ENCODE results near the gene MPHOSPH10.
"Not testable (repeated sequence)": the region's sequence is repeated elsewhere in the genome, so short reads cannot be mapped to it uniquely, and the experiment has no call there.

MPHOSPH10 gene, protein sequence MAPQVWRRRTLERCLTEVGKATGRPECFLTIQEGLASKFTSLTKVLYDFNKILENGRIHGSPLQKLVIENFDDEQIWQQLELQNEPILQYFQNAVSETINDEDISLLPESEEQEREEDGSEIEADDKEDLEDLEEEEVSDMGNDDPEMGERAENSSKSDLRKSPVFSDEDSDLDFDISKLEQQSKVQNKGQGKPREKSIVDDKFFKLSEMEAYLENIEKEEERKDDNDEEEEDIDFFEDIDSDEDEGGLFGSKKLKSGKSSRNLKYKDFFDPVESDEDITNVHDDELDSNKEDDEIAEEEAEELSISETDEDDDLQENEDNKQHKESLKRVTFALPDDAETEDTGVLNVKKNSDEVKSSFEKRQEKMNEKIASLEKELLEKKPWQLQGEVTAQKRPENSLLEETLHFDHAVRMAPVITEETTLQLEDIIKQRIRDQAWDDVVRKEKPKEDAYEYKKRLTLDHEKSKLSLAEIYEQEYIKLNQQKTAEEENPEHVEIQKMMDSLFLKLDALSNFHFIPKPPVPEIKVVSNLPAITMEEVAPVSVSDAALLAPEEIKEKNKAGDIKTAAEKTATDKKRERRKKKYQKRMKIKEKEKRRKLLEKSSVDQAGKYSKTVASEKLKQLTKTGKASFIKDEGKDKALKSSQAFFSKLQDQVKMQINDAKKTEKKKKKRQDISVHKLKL

DNA sequence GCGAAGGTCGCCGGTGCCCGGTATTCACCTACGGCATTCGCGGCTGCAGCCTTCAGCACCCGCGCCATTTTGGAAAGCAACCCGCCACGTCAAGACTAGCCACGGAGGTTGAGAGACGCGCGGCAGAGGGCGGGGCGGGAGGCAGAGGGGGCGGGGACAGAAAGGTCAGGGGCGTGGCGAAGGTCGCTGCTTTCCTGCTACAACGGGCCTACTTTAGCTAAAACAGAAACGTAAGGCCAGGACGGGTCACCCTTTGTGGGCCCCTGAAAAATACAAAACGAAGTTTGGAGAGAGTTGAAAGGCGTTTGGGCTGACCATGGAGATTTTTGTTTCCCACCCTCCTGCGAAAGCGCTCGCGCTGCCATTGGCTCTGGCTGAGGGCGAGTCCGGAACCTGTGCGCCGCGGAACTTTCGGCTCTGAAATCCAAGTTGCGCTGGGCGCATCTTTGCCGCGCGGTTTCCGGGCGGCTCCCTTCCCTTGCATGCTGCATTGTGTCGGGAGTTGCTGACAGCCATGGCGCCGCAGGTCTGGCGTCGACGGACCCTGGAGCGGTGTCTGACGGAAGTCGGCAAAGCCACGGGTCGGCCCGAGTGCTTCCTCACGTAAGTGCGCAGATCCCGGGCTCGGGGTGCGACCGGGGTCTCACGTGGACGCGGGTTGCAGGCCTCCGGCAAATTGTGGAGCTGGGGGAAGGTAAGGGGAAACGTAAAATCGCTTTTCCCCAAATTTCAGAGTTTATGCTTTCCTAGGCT is at the start of gene MPHOSPH10, which contains the start of gene MCEE:
TSS of gene MPHOSPH10 (plus strand) at position 483 of the 753 bp plus-strand sequence. CDS start at position 515, 32 bp downstream.
TSS of gene MCEE (minus strand) at position 78 of the 753 bp plus-strand sequence. CDS start at position 68, 10 bp downstream.
- DNase-seq (ENCODE audit: low spot score): peak; percentile 95

DNA sequence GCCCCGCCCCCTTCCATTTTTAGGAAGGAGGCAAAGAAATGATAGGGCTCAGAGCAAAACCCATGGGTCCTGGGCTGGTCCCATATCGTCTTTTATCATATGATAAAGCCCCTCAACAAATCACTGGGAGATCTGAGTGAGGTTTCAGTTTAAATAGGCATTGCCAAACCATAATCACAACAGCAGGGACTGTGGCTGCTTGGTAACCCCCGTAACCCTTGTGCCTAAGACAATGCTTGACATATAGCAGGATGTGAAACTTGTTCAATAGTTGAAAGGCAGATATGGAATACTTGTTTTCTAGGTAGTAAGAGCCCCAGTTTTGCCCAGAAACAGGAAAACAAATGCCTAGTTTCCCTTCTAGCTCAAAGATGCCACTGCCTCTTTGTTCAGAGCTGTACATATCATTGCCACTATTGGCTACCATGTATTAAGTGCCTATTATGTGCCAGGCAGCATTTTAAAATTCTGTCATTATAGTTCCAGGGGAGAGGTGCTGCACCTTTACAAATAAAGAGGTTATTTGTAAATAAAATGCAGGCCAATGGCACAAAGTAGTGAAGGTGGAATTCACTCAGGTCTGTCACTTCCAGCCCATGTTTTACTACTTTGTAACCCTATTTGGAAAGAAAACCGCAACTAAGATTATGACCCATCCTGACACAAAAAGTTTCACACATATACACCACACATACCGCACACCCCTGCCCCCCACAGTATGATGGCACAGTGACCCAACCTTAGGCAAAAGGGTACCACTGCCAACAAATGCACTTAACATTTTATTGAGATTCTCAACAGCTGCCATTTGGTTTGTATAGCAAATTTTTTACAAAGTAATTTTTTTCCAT is 47.8 kb upstream of the MPHOSPH10 start:
- no peak for DNase-seq (ENCODE audit: low spot score)

DNA sequence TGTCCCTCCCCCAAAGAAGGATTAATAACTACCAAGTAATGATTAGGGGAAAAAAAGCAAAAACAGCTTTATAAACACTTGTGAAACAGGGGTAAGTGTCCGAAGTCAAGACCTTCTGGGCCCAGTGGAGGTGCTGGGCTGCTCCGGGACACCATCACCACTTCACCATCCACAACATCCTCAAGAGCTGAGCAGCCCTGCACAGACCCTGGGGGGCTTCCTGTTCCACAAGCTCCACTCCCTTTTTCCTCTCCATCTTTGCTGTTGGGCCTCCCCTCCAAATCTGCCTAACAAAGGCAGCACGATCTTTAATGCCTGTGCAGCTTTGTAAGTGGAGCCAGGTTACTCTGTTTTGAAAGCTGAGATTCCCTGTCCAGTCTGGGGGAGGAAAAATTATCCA is 47.1 kb upstream of the MPHOSPH10 start:
- not testable (repeated sequence) for DNase-seq (ENCODE audit: low spot score)

DNA sequence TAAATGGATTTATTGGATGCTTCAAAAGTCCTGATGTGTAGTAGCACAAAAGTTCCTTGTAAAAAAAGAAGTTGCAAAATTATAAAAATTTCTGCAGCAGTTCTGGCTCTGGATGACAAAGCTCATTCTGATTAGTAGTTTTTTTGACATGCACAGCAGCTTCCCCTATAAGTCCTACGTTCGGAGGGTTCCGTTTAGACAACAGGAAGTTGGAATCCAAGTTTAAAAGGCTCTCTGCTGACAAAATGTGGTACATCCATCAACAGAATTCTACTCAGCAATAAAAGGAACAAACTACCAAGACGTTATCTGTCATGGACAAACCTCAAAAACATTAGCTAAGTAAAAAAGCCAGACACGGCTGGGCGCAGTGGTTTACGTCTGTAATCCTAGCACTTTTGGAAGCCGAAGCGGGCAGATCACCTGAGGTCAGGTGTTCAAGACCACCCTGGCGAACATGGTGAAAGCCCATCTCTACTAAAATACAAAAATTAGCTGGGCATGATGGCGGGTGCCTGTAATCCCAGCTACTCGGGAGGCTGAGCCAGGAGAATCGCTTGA is 46.6 kb upstream of the MPHOSPH10 start:
- not testable (repeated sequence) for DNase-seq (ENCODE audit: low spot score)

DNA sequence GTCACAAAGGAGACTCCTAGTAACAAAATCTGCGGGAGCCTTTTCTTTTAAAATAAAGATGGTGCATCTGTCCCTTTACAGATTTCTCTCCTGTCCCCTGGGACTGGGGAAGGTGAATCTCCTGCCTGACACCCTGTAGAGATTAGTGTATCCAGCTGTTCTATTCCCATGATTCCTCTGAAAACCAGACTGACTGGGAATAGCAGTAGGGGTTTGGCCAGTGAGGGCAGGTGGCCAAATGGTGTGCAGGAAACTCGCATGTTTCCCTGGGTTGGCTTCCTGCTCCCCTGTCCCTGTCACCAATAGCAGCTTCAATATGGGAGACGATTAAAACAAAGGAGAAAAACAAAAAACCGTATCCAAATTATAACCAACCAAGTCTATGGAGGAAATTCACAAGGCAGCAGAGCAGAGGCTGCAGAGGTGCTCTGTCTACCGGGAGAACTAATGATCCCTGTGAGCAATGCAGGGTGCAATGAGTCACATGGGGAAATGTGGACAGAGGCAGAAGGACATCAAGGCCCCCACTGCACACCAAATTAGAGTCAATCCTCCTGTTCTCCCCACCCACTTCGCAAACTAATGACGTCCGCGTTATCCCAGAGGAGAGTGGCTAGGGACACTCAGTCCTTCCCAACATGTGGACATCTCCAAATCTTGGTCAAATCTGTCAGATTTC is 45.0 kb upstream of the MPHOSPH10 start:
- DNase-seq (ENCODE audit: low spot score): not testable (repeated sequence)

DNA sequence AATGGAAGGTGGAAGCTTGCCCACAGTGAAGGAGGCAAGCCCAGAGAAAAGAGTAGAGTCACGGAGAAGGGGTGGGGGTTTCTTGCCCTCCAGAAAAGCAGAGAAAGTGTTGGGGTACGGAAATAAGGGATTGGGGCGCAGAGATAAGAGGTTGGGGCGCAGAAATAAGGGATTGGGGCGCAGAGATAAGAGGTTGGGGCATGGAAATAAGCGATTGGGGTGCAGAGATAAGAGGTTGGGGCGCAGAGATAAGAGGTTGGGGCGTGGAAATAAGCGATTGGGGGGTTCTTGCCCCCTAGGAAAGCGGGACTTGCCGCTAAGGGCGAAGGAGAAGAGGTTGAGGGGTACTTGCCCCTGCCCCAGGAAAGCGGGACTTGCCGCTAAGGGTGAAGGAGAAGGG is 41.0 kb upstream of the MPHOSPH10 start:
- not testable (repeated sequence) for DNase-seq (ENCODE audit: low spot score)

DNA sequence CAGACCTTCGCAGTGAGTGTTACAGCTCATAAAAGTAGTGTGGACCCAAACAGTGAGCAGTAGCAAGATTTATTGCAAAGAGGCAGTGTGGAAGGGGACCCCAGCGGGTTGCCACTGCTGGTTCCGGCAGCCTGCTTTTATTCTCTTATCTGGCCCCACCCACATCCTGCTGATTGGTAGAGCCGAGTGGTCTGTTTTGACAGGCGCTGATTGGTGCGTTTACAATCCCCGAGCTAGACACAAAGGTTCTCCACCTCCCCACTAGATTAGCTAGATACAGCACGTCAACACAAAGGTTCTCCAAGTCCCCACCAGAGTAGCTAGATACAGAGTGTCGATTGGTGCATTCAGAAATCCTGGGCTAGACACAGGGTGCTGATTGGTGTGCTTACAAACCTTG is 38.6 kb upstream of the MPHOSPH10 start:
- not testable (repeated sequence) for DNase-seq (ENCODE audit: low spot score)

DNA sequence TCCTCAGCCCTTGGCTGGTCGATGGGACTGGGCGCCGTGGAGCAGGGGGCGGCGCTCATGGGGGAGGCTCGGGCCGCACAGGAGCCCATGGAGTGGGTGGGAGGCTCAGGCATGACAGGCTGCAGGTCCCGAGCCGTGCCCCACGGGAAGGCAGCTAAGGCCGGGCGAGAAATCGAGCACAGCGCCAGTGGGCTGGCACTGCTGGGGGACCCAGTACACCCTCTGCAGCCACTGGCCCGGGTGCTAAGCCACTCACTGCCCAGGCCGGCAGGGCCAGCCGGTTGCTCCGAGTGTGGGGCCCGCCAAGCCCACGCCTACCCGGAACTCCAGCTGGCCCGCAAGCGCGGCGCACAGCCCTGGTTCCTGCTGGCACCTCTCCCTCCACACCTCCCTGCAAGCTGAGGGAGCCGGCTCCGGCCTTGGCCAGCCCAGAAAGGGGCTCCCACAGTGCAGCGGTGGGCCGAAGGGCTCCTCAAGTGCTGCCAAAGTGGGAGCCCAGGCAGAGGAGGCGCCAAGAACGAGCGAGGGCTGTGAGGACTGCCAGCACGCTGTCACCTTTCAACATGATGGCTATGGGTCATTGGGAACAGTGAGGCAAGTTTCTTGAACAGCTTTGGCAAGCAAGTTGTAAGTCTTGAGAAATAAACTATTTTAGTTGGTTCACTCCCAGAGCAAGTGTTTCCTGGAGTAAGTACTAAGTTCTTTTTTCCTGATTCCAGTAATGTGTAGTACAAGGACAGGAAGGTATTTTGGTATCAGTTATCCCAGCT is 37.8 kb upstream of the MPHOSPH10 start:
- DNase-seq (ENCODE audit: low spot score): not testable (repeated sequence)

DNA sequence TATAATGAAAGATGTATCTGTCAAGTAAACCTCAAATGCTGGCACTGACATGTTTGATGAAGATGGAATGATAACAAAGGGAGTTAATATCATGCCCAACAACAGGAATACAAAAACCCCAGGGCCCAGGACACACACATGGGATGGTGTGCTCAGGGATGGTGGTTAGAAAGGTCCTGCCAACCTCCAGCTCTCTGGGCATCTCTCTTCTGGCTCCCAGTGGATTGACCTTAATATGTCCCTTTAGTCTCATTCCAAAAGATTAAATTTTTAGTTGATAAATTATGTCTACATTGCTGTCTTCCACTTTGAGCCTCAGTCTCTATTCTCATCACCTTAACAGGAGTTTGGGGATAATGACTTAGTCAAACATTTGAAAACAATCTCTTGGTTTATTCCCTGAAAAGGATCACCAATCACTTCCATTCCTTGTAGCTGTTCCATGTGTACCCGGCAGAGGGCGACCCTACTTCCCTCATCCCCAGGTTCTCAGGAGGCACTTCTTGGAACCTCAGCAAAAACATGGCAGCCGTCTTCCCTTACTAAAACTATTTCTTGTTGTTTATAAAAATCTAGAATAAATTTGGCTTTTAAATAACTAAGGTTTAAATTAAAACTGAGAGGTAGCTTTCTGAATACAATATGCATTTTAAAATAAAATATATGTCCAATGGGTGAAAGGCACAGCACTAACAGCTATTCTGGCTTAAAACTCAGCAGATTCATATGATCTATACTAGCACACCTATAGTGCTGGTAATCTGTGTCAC is 30.1 kb upstream of the MPHOSPH10 start:
- DNase-seq (ENCODE audit: low spot score): peak; percentile 86

DNA sequence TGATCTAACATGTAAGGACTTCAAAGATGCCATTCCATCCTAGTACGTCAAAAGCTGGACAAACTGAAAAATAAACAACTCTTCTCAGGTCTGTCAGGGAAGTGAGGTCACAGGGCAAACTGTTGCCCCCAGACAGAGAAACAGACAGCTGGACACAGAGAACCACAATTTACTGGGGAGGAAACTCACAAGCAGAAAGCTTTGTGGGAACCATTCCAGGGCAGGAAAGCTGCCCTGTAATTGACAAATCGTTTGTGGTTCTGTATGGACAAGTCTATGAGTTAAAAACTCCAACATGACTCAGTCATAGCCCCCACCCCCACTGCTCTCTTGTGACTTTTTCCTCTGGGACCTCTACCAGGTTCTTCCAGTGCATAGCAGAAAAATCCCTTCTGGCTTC is 28.8 kb upstream of the MPHOSPH10 start:
- DNase-seq (ENCODE audit: low spot score): peak; percentile 61

DNA sequence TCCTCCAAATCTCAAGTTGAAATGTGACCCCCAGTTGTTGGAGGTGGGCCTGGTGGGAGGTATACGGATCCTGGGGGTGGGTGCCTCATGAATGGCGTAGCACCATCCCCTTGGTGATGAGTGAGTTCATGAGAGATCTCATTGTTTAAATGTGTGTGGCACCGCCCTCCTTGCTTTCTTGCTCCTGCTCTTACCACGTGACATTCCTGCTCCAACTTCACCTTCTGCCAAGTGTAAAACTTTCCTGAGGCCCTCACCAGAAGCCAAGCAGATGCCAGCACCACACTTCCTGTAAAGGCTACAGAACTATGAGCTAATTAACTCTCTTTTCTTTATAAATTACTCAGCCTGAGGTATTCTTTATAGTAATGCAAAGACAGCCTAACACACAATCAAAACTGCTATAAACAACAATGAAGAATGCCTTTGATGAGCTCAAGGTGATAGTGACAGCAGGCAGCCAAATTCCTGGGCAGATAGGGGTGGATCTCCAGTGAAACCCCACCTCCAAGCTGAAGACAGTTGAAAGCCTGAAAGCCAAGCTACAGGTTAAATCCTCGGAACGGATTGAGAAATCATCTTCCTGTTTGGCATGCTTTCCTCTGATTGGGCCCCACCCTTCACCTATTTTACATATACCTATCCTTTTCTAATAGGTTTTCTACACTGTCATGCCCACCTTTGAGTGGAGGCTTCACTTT is 27.3 kb upstream of the MPHOSPH10 start:
- DNase-seq (ENCODE audit: low spot score): no peak

DNA sequence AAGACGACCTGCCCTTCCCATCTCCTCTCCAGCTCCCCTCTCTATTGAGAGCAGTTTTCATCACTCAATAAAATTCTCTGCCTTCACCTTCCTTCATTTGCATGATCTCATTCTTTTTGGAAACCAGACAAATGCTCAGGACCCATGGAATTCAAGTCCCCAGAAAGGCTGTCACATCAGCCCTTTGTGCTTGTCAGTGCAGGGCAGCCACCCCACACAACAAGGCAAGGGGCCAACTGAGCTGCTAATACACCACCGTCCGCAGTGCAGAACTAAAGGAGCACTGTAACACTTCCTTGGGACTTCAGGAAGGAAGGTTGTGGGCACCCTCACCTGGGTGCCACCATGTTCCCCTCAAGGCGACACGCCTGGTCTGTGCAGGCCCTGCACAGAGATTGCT is 26.6 kb upstream of the MPHOSPH10 start:
- DNase-seq (ENCODE audit: low spot score): no peak

DNA sequence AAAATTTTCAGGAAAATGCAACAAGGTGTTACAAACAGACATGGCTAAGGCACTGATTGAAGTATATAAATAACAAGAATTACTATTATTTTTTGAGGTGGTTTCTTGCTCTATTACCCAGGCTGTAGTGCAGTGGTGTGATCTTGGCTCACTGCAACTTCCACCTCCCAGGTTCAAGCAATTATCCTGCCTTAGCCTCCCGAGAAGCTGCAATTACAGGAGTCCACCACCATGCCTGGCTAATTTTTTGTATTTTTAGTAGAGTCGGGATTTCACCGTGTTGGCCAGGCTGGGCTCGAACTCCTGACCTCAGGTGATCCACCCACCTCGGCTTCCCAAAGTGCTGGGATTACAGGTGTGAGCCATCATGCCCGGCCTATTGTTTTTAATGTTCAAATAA is 24.0 kb upstream of the MPHOSPH10 start:
- not testable (repeated sequence) for DNase-seq (ENCODE audit: low spot score)

DNA sequence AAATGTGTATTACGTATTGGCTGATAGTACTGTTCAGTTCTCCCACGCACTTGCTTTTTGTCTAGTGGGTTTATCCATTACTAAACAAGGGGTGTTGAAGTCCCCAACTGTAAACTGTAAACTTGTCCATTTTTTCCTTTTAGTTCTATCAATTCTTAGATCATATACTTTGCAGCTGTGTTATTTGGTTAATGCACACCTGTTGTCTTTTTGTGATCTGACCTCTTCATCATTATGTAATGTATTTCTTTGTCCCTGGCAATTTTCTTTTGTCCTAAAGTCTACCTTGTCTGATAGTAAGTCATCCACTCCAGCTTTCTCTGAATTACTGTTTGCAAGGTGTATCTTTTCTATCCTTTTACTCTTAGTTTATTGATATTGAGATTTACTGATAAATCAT is 22.3 kb upstream of the MPHOSPH10 start:
- no peak for DNase-seq (ENCODE audit: low spot score)

DNA sequence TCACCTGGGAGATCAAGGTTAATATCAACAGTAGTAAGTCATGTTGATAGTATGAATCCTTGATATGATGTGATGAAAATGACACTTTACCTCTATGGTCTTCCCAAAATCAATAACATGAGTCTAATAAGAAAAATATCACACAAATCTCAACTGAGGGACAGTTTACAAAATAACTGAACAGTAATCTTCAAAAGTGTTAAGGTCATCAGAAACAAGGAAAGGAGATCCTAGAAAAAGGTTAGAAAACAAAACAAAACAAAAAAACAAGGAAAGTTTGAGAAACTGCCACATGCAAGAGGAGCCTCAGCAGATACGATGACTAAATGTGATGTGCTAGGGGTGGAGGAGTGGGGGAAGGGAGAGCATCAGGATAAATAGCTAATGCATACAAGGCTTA is 16.6 kb upstream of the MPHOSPH10 start:
- no peak for DNase-seq (ENCODE audit: low spot score)

DNA sequence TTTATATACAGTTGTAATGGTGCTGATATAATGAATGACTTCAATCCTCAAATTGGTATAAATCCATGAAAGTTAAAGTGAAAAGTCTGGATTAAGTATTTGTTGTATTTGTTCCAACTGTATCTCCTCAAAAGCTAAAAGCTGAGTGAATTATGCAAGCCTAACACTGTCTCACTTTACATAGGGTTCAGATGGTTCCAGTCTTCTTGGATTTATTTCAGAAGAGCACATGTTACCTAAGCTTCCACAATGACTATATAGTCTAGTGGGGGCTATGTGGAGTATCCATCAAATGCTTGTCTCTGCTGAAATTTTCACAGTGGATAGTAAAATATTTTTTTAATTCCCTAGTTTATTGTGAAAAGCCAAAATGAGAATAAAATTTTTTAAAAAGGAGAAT is 13.4 kb upstream of the MPHOSPH10 start:
- DNase-seq (ENCODE audit: low spot score): no peak

DNA sequence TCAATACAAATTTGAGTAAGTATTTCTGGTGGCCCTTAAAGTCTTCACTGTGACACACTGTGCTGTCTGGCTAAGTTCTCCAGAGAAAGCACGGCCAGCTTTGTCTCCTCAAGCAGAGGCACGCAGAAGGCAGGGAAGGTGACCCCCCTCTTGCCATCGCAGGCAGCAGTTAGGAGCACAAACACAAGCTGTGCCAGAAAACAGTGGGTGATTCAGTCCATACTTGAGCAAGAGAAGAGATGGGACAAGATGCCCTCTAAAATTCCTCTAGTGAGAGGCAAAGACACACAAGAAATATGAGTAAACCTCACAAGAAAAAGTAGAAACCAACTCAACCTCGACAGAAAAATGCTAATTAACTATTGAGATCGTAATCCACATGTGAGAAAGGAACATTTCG is 10.2 kb upstream of the MPHOSPH10 start:
- DNase-seq (ENCODE audit: low spot score): no peak

DNA sequence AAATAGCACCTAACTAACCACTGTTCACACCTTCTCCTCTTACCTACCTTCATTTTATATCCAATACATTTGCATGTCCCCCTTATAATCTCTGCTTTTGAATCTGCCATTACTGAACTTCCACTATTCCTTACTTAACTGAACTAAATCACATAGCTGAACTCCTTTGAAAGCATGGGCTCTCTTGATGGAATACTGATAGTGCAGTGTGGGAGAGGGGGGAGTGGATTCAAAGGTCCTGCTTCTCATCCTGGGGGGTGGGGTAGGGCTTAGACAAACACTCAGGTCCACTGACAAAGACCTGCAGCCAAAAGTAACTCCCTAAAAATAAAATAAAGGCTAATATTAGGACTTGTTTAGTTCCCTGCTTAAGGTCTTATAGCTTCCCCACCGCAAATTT is 9.0 kb upstream of the MPHOSPH10 start:
- DNase-seq (ENCODE audit: low spot score): no peak
